ENCODE measurements around the gene ZEB2.

Gene ZEB2

DNA sequence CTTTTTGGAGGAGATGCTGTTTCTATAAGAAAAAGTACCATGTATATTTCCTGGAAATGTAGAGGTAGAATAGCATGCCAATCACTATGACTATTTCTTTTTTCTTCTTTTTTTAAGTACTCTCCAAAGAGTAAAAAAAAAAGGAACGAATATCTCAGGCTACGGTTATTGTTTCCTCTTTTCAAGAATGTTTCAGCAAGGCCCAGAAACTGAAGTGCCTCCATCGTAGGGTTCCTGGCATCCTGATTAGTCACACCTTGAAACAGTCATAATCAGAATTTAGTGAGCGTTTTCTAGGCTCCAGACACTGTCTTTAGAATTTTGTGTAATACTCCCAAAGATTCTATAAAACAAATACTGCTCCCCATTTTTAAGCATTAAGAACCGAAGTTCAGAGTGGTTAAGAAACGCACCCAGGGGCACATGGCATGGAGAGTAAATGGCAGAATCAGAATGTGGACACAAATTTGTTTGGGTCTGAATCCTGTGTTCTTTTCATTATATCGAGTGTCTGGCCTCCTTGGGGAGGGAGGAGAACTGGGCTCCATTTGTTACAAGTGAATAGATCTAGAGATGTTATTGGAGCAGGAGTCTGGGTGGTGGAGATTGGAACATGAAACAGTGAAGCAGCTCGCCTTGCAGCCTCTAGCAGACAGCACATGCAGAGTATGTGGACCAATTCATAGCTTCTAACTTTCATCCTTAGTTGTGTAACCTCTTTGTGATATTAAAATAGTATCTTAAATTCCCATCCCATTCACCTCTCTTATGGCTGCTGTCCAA lies 26.7 kb downstream of the ZEB2 start:
- DNase-seq, result no peak

DNA sequence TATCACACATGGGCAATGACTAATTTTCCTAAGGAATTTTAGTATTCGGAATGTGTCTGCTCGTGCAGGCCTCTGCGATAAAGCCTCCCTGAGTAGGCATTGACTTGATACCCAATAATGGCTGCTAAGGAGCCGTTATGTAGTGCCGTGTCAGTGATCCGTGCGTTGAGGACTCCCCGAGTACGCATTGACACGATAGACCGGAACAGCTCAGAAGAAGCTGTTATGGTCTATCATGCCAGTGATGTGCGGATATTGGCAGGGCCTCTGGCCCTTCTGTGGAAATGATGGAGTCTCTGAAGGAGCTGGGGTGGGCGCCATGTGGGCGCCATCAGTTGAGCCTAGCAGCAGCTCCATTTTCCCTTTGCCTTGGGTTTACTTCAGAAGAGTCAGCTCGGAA lies 29.1 kb downstream of the ZEB2 start:
- DNase-seq, result no peak

DNA sequence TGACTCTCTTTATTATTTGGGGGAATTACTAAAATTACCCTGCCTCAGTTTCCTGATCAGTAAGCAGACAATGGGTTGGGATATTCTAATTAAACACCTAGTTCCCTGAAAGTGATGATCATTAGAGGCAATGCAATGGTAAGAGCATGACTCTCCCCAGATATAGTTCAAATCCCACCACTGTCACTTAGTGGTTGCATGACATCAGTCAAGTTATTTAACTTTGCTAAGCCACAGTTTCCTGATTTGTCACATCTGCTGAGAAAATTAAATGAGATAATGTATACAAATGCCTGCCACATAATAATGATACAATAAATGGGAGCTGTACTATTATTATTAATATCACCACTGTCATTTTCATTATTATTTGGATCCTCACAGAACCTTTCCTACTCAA lies 29.9 kb downstream of the ZEB2 start:
- DNase-seq, result no peak

DNA sequence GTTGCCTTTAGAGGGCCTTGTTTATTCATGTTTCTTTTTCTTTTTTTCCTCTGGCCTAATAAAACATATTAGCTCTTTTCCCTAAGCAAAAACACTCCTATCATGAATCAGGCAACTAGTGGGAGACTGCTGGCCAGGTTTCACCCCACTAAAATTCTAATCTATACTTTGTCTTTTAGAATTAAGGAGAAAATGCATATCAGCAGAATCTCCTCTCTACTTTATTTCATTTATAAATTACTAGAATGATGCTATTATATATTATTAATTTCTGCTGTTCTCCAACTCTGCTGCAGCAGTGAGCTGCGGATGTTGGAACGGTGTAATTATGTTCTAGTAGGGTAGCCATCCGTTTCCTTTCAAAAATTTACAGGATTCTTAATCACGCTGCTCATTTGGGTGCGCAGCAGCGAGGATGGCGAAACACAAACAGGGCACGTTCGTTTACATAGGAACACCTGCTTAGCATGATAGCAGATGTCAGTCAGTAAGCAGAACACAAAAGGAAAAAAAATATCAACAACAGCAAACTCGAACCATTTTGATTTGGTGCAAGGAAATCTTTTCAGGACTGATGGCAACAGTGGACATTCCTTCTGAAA lies 30.5 kb downstream of the ZEB2 start:
- DNase-seq, result peak; percentile 12

DNA sequence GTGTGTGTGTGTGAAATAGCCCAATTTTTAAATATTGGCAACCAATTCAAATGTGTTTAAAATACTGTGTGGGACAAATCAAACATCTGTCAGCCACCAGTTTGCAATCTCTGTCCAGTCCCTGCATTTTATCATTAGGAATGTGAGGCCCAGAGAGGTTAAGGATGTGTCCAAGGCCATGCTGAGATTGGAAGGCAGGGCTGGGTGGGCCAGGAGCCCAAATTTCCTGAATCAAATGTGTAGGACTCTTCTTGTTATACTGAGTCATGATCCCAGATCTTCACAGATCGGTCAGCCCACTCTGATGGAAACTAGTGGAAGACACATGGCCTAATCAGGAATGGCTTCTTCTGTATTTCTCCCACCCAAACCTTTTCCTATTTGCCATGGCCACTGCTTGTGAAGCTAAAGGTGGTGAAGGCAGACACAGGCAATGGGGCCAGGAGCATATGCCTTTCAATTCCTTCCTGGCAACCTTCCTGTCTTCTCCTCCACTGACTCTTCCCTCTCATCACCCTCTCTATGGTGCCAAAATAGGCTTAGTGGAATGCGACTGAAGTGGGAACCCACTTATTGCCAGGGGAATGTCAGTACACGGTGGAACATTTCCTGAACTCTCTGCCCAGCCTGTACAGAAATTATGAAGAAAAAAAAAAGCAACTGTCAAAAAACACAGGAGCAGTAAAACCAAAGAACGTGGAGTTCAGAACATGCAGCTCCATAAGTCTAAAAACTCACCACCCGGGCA lies 35.5 kb downstream of the ZEB2 start:
- no peak for DNase-seq

DNA sequence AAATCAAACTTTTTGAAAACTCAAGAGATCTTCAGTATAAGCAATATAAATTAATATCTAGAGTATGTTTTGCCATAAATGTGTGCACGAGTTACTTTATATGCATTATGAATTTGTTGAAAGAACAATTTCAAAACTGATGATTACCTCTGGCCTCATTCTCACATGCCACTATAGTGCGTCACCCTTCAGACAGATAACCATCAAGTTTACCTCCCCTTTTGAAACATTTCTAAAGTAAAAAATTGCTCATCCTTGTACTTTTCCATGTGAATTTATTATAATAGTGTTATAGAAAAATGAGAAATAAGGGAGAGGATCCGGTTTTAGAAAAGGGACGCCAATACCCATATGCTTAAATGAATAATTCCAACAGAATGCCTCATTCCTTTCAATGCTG lies 38.3 kb downstream of the ZEB2 start:
- no peak for DNase-seq

DNA sequence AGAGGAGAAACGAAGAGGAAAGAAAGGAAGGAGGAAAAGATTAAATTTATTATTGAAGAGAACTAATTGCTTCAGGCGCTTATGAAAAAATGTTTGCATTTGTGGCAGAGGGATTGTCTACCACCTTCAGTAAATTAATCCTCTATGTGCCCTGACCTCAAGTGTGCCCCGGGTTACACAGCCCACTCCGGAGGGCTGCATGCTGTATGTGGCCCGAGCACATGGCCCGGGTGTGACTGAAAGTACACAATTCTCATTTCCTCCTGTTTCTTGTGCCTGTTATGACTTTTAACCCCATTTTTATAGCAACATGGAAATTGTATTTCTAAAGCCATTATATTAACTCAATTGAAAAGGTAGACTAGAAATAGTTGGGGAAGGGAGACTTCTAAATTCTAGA lies 38.8 kb downstream of the ZEB2 start:
- DNase-seq, result no peak

DNA sequence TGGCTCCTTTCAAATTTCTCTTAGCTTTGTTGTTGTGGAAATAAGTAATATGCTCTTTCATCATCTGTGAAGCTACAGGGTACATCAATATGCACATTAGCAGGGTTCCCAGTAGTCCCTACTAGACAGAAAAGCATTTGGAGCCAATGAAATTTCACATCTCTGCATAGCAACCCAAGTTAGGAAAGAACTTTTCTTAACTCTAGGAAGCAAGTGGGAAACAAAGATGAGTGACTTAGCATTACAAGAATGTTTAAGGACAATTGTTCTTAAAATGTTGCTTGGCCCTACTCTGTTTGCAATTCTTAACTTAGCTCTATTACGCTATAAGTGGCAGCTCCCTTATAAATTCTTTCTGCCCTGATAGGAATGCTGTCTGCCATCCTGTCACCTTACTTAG lies 39.6 kb downstream of the ZEB2 start:
- no peak for DNase-seq

DNA sequence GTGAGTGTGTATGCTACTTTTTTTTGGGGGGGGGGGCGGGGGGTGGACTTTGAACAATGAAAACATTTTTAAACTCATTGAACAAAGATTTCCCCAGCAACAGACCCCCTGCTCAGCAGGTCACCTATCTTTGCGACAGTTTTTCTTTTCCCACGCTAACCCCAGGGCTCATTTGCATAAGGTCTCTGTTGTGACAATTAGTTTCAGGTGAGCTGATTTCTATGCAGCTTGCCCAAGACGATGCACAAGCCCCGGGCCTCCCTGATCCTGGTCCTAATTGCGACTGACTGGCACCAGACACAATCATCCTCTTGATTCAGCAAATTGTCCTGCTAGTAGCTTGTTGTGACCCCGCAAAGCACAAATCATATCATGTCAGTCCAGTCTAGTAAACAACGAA lies 40.3 kb downstream of the ZEB2 start:
- no peak for DNase-seq

DNA sequence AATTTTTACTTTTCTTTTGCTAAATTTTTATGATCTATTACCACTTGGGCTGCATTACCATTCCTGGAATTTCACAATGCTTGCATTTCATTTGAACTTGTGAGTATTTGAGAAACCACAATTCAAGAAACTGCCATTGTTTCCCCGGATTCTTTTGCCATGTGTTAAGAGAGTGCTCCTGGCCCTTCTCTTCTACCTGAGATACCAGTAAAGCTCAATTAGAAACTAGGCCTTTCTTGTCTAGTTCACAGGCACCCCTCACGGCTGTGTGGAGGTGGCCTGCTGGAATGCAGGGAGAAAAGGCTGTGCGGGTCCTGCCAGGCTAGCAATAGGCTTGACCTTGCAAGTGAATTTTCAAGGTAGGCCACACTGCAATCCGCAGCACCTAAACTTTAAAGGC lies 40.8 kb downstream of the ZEB2 start:
- no peak for DNase-seq

DNA sequence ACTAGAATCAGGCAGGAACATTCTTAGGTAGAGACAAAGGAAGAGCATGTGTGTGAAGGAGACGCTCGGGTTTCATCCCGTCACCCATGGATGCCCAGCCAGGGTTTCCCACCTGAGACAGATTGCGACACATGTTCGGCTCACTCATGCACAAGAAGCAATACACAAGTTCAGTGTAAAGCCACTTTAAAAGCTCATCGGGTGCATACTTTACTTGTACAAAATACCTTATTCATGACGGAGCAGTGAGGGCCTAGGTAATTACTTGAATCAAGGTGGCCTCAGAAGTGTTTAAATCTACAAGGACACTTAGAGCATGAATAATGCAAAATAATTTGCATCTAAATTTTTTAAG lies 42.0 kb downstream of the ZEB2 start:
- no peak for DNase-seq

DNA sequence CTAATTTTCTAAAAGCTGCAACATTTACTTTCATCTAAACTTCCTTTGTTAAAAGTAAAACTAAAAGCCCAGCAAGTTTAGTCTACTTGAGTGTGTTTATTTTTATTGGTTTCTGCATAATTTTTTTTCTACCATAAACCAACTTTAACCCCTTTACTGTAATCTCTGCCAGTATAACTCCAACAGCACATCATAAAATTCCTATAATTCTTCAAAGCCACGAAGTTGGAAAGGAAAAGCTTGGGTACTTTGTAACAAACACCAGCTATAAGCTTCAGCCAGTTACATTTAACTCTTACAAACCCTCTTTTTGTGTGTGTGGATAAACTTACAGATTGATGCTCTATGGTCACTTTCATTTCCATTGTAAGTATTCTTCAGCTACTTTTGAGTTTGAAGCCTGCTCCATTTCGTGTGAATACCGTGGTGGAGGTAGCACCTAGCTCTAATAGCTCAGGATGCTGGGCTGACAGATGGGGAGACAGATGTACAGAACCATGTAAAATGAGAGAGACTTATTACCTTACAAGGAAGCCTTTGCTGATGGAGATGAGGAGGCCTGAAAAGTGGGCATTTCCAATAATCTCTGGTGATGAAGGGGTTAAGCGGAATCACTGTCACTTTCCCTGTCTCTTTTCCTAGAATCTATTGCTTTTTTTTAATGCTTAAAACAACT lies 42.5 kb downstream of the ZEB2 start:
- DNase-seq, result no peak

DNA sequence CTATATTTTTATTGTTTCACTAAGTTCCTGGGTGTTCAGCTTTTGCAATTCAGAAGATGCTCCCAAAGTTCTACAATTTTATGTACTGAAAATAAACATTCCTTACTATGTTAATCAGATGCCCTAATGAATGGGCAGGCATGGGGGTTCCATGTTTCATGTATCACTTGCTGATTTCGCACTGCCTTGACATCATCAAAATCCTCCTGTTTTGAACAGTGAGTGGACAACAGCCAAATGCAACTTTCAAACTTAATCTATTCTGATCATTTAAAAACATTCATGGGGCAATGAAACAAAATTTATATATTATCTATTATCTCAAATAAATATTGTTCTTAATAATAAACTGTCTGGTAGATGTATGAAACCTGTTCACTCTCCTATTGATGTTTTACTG lies 43.2 kb downstream of the ZEB2 start:
- no peak for DNase-seq

DNA sequence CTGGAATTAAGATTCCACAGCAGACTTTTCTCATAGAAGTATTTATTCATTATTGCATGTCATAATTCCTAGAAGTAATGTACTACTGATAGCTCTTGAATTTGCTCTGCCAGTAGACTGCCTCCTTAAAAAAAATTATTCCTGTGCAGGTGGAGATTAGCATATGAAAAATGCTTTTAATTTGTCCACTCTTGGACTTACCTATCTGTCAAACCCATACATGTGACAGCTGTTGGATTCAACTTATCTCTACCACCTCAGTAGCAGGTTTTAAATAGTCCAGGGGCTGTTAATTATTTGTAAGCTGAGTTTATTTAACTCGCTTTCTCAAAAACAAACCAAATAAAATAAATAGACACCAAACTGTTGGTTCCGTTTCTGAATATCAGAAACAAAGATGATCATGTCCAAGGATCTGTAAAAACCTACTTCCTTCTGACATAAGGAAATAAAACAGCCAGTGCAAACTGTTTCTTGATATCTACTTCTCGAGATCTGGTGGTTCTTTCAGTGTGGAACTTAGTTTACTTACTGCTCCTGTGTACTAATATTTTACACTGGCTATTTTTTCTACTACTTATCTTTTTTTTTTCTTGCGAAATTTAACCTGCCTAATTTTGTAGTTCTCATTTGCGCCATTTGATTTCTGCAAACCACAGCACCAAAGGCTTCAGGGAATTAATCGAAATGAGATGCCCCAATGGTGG lies 44.2 kb downstream of the ZEB2 start:
- no peak for DNase-seq

DNA sequence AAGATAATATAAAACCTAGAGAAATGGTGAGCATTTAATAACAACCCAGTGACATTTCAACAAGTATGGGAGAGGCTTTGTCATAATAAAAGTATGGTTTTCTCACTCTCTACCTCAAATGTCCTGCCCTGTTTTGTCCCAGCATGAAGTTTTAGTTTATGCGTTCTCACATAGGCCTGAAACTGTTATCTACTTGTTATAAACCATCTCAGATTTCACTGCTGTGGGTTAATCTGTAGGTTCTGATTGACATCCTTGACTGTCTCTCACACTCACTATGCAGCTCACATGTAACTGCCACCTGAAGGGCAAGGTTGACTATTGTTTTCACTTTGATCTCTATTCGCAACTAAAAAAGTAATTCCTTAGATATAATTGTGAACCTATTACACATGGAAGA lies 44.9 kb downstream of the ZEB2 start:
- DNase-seq, result no peak

DNA sequence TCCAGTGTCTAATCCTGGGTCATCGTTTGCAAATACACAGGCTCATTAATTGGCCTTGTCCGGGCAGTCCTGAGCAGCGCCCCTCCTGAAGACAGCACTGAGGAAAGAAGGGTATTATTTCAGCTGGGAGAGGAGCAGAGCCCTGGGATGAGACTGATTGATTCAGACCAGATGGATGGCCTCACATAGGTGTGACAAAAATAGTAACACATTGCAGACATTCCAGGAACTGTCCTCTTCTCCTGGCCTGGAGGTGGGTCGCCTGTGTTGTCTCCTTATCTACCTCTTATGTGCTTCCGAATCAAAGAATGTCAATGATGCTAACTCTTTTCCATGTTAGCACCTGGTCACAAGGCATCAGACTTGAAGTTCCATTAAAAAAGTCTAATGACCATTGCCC lies 45.9 kb downstream of the ZEB2 start:
- DNase-seq, result no peak

DNA sequence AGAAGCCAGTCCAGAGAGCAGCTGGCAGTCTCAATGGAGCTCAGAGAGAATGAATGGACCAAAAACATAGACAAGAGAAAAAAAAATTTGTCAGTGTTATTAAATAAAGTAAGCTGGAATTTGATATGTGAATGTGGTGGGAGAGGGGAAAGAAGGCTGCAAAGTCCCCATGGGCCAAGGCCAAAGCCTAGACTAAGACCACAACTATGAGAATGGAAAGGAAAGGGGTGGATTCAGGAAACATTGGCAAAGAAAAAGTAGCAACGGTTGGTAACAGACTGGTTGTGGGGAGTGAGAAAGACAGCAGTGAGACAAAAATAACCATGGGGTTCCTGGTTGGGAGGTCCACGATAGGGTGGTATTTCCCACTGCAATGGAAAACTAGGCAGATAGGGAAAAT lies 47.0 kb downstream of the ZEB2 start:
- no peak for DNase-seq

DNA sequence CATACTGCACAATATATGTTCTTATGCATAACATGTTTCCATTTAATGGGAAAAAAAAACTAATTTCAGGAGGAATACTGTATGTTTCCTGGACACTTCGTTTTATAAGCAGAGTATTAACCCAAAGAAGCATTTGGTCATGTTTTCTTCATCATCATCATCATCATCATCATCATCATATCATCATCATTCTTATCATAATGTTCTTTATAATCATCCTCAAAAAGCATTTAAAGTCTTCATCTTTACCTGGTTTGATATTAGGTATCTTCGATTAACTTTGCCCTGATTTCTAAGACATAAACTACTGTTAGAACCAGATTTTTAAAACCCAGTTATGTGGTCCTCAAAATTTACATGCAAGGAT lies 47.9 kb downstream of the ZEB2 start:
- no peak for DNase-seq

DNA sequence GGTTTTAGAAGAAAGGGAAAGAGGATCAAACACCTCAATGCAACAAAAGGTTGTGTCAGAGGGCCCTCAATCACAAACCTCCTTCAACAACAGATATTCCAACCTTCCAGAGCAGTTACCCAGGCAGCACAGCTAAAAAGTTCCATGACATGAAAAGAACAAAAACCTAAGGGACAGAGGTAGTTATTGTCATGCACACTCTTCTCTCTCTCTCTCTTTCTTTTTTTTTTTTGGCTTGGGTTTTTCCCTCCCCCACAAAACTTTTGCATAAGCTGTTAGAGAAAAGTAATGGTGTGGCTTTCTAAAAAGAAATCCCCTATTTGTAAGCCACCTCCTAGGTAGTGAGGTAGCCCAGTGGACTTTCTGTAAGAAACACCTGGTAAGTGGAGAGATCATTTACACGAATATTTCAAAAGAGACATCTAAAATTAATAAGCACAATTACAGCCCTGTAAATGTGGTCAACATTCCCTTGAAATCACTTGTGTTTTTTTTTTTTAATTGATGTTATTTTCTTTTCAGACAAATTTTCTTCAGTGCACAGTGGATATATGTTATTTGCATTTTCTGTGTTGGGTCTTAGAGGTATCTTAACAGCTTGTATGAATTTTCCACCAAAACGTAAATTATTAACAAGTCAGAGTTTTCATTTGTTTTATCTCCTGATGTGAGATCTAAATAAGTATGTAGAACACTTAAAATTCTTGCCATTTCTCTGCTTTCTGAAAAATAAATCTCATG lies 48.4 kb downstream of the ZEB2 start:
- no peak for DNase-seq

DNA sequence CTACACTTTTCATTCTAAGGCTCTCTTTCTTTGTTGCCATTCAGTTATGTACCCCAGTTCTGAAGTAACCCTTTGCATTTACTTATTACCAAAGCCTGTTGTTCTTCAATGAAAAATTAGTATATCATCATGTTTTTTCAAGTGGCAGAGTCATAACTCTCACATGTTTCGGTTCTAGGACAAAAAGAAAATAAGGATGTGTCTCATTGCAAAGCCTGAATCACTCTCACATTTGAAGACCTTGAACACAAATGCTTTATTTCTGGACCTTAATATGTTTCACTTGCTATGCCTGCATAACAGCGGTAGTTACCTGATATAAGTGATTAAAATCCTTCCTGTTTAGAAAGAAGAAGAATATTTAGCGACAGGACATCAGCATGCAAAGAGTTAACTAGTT lies 49.1 kb downstream of the ZEB2 start:
- no peak for DNase-seq

DNA sequence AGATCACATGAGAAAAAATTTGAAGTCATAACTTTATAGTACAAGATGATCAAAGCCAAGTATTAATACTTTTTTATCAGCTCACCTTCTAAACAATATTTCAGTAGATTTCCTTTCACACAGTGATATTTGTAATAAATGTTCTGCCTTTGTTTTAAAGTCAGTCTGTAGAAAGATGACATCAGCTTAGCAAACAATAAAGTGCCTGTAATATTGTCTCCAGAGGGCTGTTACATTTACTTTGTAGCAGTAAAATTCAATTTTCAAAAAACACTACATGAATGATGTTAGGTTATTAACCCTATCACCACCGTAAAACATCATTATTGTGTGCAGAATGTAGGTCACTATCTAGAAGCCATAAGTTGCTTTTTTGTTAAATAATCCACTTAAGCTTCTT lies 49.6 kb downstream of the ZEB2 start:
- DNase-seq, result peak; percentile 7

DNA sequence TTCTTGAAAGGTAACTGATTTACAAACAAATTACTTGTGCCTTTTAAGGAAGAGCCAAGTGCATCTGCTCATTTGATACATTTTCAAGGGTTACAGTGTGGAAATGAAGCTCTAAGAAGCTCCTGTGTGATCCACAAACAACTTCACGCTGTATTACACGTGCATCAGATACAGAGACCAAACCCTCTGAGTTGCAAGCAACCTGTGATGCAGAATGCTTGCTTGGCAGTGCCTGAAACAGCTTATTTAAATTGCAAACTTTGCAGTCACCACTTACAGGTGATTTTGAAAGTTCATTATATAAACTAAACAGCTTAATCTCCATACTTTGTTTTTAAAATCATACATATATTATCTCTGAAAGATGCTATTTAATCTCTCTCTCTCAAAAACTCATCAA lies 50.1 kb downstream of the ZEB2 start:
- DNase-seq, result no peak
